Neural crest cell (in vitro differentiated cells): ENCODE results near the gene RGS10. TPM values are rescaled to one million over a fixed set of nuclear protein-coding genes. Genes with fewer than 3 reads are reported as not detected.

ENCODE experiments used
- DNase-seq: peaks from one replicate; pipeline ENCODE4 v3.0.0; 2021; ENCODE audit warnings: low read depth, mixed read lengths, low spot score
- H3K27ac Mint-ChIP-seq: one replicate; pipeline ENCODE4 v1.8.0; 2021; ENCODE audit warnings: mild to moderate bottlenecking, mixed read lengths; ENCODE audit not compliant: unreplicated experiment
- H3K27me3 Mint-ChIP-seq: 2 replicates; pipeline ENCODE4 v1.8.0; 2021; ENCODE audit warnings: low read depth, mild to moderate bottlenecking, mixed read lengths
- H3K36me3 Mint-ChIP-seq: 2 replicates; pipeline ENCODE4 v1.8.0; 2021; ENCODE audit warnings: low read depth, mild to moderate bottlenecking, mixed read lengths
- H3K4me1 Mint-ChIP-seq: 2 replicates; pipeline ENCODE4 v1.8.0; 2021; ENCODE audit warnings: mixed read lengths
- H3K4me3 Mint-ChIP-seq: one replicate; pipeline ENCODE4 v1.8.0; 2021; ENCODE audit warnings: mild to moderate bottlenecking, mixed read lengths
- H3K9me3 Mint-ChIP-seq: 2 replicates; pipeline ENCODE4 v1.8.0; 2021; ENCODE audit warnings: mixed read lengths
- CTCF ChIP-seq: fragments of 200-600 bp; sonication (generic); conservative IDR thresholded peaks from 2 replicates; pipeline ENCODE4 v1.5.0; 2021; ENCODE audit warnings: antibody characterized with exemption, mild to moderate bottlenecking
- total RNA-seq: library from RNA; stranded (reverse); gene quantifications from 2 replicates; pipeline ENCODE4 v1.2.1, GENCODE V29; 2021

RGS10 gene
- total RNA-seq, 1 donor from 2014 or later, result 9.5 TPM

GRCh38 chr10:119489991-119490326 is 52.6 kb downstream of the RGS10 start:
- Mint-ChIP-seq H3K4me3 (no peak overlapping the region), H3K36me3 (no peaks in the 10 kb centered on the region), H3K27me3 (no peaks in the 10 kb centered on the region), H3K27ac (no peak overlapping the region), H3K4me1 (peaks cover 8% of the 10 kb centered on the region), H3K9me3 (no peaks in the 10 kb centered on the region)
- DNase-seq, result no peak
- TF ChIP-seq CTCF, result peak; percentile 35

GRCh38 chr10:119488675-119489074 is 53.8 kb downstream of the RGS10 start:
- no peak for TF ChIP-seq CTCF
- no peaks in the 10 kb centered on the region for H3K36me3 Mint-ChIP-seq
- no peak for DNase-seq
- no peak overlapping the region for H3K27ac Mint-ChIP-seq
- H3K27me3 Mint-ChIP-seq, result no peaks in the 10 kb centered on the region
- no peaks in the 10 kb centered on the region for H3K9me3 Mint-ChIP-seq
- H3K4me3 Mint-ChIP-seq, result no peak overlapping the region
- no peaks in the 10 kb centered on the region for H3K4me1 Mint-ChIP-seq

- H3K9me3 Mint-ChIP-seq, result no peaks in the 10 kb centered on the region
- no peak for DNase-seq
- H3K4me1 Mint-ChIP-seq, result peaks cover 9% of the 10 kb centered on the region
- H3K27ac Mint-ChIP-seq, result no peak overlapping the region
- no peaks in the 10 kb centered on the region for H3K36me3 Mint-ChIP-seq
- H3K4me3 Mint-ChIP-seq, result no peak overlapping the region
- no peak for TF ChIP-seq CTCF
- peaks cover 15% of the 10 kb centered on the region for H3K27me3 Mint-ChIP-seq
These were observed 58.7 kb downstream of the RGS10 start for GRCh38 chr10:119483839-119484238.

GRCh38 chr10:119483001-119483400 is 59.5 kb downstream of the RGS10 start:
- H3K9me3 Mint-ChIP-seq, result no peaks in the 10 kb centered on the region
- no peak for TF ChIP-seq CTCF
- no peaks in the 10 kb centered on the region for H3K36me3 Mint-ChIP-seq
- no peak overlapping the region for H3K27ac Mint-ChIP-seq
- DNase-seq, result no peak
- peaks cover 11% of the 10 kb centered on the region for H3K4me1 Mint-ChIP-seq
- H3K27me3 Mint-ChIP-seq, result peaks cover 24% of the 10 kb centered on the region
- H3K4me3 Mint-ChIP-seq, result no peak overlapping the region

- TF ChIP-seq CTCF, result no peak
- Mint-ChIP-seq H3K27ac (no peak overlapping the region), H3K9me3 (no peaks in the 10 kb centered on the region), H3K4me1 (peaks cover 19% of the 10 kb centered on the region), H3K36me3 (no peaks in the 10 kb centered on the region), H3K4me3 (no peak overlapping the region), H3K27me3 (peaks cover 34% of the 10 kb centered on the region)
- DNase-seq, result no peak
These were observed 60.6 kb downstream of the RGS10 start for GRCh38 chr10:119481781-119482426.
